GM18868 (cell line): Measurements from ENCODE around the gene SLC46A1.

Experiments
- ATAC-seq: cut with Tn5 transposase; IDR thresholded peaks from one replicate; pipeline ENCODE4 v1.9.1; 2021; ENCODE audit warnings: mild to moderate bottlenecking, moderate library complexity; ENCODE audit not compliant: unreplicated experiment

Gene SLC46A1

GRCh38 chr17:28385037-28385400, 21.0 kb downstream of the SLC46A1 start:
- no peak for ATAC-seq

- no peak for ATAC-seq
Measured at GRCh38 chr17:28384281-28385036, 21.6 kb downstream of the SLC46A1 start.

- ATAC-seq: no peak
Measured at GRCh38 chr17:28381141-28381825, 24.7 kb downstream of the SLC46A1 start.

GRCh38 chr17:28379814-28380801, 25.9 kb downstream of the SLC46A1 start:
- ATAC-seq: no peak

GRCh38 chr17:28372945-28373274, 33.1 kb downstream of the SLC46A1 start:
- ATAC-seq: no peak

GRCh38 chr17:28372203-28372944, 33.6 kb downstream of the SLC46A1 start:
- no peak for ATAC-seq

- ATAC-seq: peak; percentile 87
Measured at GRCh38 chr17:28371245-28372202, 34.5 kb downstream of the SLC46A1 start, which contains the start of gene SARM1. TSS of gene SARM1 (plus strand) at chr17:28371694. CDS start at chr17:28372033, 339 bp downstream.

- ATAC-seq: no peak
Measured at GRCh38 chr17:28370744-28371103, 35.3 kb downstream of the SLC46A1 start.

GRCh38 chr17:28370035-28370743, 35.8 kb downstream of the SLC46A1 start, which contains the start of gene VTN:
TSS of gene VTN (minus strand) at chr17:28370307. CDS start at chr17:28370203, 104 bp downstream.
- no peak for ATAC-seq

GRCh38 chr17:28369684-28370034, 36.4 kb downstream of the SLC46A1 start:
- no peak for ATAC-seq

- no peak for ATAC-seq
Measured at GRCh38 chr17:28368915-28369683, 36.9 kb downstream of the SLC46A1 start.

GRCh38 chr17:28368306-28368831, 37.6 kb downstream of the SLC46A1 start:
- ATAC-seq: no peak

GRCh38 chr17:28367641-28368305, 38.2 kb downstream of the SLC46A1 start:
- ATAC-seq: no peak

- ATAC-seq: no peak
Measured at GRCh38 chr17:28366605-28367004, 39.4 kb downstream of the SLC46A1 start.

- no peak for ATAC-seq
Measured at GRCh38 chr17:28365487-28365886, 40.5 kb downstream of the SLC46A1 start.

- no peak for ATAC-seq
Measured at GRCh38 chr17:28364665-28365363, 41.2 kb downstream of the SLC46A1 start, which contains the start of gene SEBOX. TSS of gene SEBOX (minus strand) at chr17:28365199. CDS start at chr17:28365151, 48 bp downstream.
